ENCODE results near the gene DOCK10. TPM values are rescaled to one million over a fixed set of nuclear protein-coding genes. Genes with fewer than 3 reads are reported as not detected.

Gene DOCK10
- total and polyA plus RNA-seq, 2 donors (not counting 3 experiments of a cell fraction or from before 2014, with no cell fraction given): 5.8 to 23.0 TPM

DNA sequence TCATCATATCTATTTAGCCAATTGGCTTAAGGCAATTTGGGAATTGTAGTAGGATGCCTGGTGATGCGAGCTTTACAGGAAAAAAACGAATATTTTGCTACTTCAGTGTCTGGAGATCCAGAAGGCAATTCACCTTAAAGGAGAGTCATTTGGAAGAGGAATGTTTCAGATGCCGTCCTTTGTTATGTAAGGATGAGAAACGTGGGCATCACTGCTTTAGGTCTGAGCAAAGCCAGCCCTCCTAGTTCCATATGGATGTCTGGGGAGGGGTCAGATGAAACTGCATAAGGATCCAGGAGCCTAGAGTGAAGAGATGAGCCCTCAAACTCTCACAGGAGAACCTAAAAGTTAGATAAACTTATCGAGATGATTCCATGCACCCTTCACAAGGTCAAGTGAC is 30.9 kb upstream of the DOCK10 start:
- Histone ChIP-seq H3K9me3 (replicated peaks; ENCODE audit: control insufficient read depth, insufficient read depth, low read length) (no peaks in the 10 kb centered on the region), H2AFZ (ENCODE audit: low read depth, low read length) (no peak overlapping the region), H3K4me2 (ENCODE audit: insufficient read depth, low read length) (no peak overlapping the region), H3K9ac (replicated peaks; ENCODE audit: extremely low read depth, insufficient read depth, low read length) (no peak overlapping the region), H3K4me3 (replicated peaks in 1 of 3; ENCODE audit: insufficient read depth in 1 of 3, low read depth in 1 of 3, low read length in 3 of 3) (no peak overlapping the region), H3K4me1 (ENCODE audit: control insufficient read depth, extremely low read depth, insufficient read depth, low read length) (no peaks in the 10 kb centered on the region), H3K79me2 (ENCODE audit: control insufficient read depth, insufficient read depth, low read length) (no peaks in the 10 kb centered on the region), H3K27ac (ENCODE audit: insufficient read depth, low read depth, low read length) (no peak overlapping the region), H4K20me1 (replicated peaks; ENCODE audit: control insufficient read depth, extremely low read depth, insufficient read depth, low read length) (no peaks in the 10 kb centered on the region), H3K9me1 (replicated peaks; ENCODE audit: control insufficient read depth, extremely low read depth, insufficient read depth, low read length) (no peaks in the 10 kb centered on the region), H3K27me3 (ENCODE audit: control insufficient read depth in 2 of 2, insufficient read depth in 2 of 2, low read length in 2 of 2) (peaks cover 0 to 7% of the 10 kb centered on the region in 2 experiments), H3K36me3 (ENCODE audit: control insufficient read depth in 2 of 2, extremely low read depth in 1 of 2, insufficient read depth in 2 of 2, low read length in 2 of 2) (no peaks in the 10 kb centered on the region)
- no TSS peak for BruUV-seq (replicated peaks)
- ChIA-PET POLR2A (no interaction called here), CTCF (no interaction called here)
- intact Hi-C loops (cut with micrococcal nuclease) (no loop called here), dilution Hi-C loops (cut with MboI; ENCODE audit: extremely low pct_ligation_motif_present, low sequenced_read_pairs) (no loop called here)
- no peak for TF ChIP-seq POLR2A (IDR thresholded peaks at IDR 0.05; ENCODE audit: low read depth, low read length)
- no peak for TF ChIP-seq EZH2 (IDR thresholded peaks at IDR 0.05; ENCODE audit: borderline replicate concordance, low read depth, low read length, severe bottlenecking)
- no peak for TF ChIP-seq POLR2AphosphoS5 (IDR thresholded peaks at IDR 0.05; ENCODE audit: insufficient read depth, low read depth, low read length)
- TF ChIP-seq, protein P1, sequence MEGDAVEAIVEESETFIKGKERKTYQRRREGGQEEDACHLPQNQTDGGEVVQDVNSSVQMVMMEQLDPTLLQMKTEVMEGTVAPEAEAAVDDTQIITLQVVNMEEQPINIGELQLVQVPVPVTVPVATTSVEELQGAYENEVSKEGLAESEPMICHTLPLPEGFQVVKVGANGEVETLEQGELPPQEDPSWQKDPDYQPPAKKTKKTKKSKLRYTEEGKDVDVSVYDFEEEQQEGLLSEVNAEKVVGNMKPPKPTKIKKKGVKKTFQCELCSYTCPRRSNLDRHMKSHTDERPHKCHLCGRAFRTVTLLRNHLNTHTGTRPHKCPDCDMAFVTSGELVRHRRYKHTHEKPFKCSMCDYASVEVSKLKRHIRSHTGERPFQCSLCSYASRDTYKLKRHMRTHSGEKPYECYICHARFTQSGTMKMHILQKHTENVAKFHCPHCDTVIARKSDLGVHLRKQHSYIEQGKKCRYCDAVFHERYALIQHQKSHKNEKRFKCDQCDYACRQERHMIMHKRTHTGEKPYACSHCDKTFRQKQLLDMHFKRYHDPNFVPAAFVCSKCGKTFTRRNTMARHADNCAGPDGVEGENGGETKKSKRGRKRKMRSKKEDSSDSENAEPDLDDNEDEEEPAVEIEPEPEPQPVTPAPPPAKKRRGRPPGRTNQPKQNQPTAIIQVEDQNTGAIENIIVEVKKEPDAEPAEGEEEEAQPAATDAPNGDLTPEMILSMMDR (IDR thresholded peaks at IDR 0.05; ENCODE audit: extremely low read depth in 1 of 2, insufficient read depth in 1 of 2, low read depth in 1 of 2, low read length in 2 of 2): no peak
- TF ChIP-seq, protein P2, sequence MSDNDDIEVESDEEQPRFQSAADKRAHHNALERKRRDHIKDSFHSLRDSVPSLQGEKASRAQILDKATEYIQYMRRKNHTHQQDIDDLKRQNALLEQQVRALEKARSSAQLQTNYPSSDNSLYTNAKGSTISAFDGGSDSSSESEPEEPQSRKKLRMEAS (IDR thresholded peaks at IDR 0.05; ENCODE audit: insufficient read depth, insufficient read length): no peak
- TF ChIP-seq FOS (IDR thresholded peaks at IDR 0.05; ENCODE audit: borderline replicate concordance, insufficient read depth, low read length): no peak
- TF ChIP-seq GATA2 (IDR thresholded peaks at IDR 0.05; ENCODE audit: insufficient read depth, insufficient read length, low read depth, low read length): no peak
- no peak for TF ChIP-seq MYC (IDR thresholded peaks at IDR 0.05; ENCODE audit: low read depth, low read length)
- no peak for TF ChIP-seq JUN (IDR thresholded peaks at IDR 0.05; ENCODE audit: borderline replicate concordance, insufficient read depth, insufficient read length, low read depth)
- DNase-seq (ENCODE audit: low read depth, low spot score) (no peak), FAIRE-seq (no peak)
